OCI-LY7 (cell line): ENCODE data around the gene MSH3.

Experiments used
- EZH2phosphoT487 ChIP-seq: fragments of 200-600 bp; sonication (generic); IDR thresholded peaks from 2 replicates; pipeline ENCODE4 v1.6.1; 2018; ENCODE audit warnings: low read depth, borderline replicate concordance, mild to moderate bottlenecking, mixed run types, antibody characterized with exemption, low read length, moderate library complexity, mixed read lengths
- TF ChIP-seq, protein P1 (sequence below): fragments of 200-600 bp; sonication (generic); conservative IDR thresholded peaks from 2 replicates; pipeline ENCODE4 v1.5.1; 2014; ENCODE audit warnings: mild to moderate bottlenecking, antibody characterized with exemption, low read length, moderate library complexity, mixed read lengths

DNA sequence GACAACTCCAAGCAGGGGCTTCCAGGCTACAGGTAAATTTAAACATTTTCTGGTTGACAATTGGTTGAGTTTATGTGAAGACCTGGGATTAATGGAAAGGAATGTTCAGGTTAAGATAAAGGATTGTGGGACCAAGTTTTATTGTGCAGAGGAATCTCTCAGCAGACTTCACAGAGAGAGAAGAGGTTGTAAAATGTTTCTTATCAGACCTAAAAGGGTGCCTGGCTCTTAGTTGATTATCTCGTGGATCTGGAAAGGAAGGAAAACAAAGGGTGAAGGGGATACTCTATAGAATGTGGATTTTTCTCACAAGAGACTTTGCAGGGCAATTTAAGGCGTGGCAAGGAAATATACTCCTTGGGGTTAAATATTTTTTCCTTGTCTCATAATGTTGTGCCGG is 209.3 kb downstream of the MSH3 start:
- TF ChIP-seq, protein P1, sequence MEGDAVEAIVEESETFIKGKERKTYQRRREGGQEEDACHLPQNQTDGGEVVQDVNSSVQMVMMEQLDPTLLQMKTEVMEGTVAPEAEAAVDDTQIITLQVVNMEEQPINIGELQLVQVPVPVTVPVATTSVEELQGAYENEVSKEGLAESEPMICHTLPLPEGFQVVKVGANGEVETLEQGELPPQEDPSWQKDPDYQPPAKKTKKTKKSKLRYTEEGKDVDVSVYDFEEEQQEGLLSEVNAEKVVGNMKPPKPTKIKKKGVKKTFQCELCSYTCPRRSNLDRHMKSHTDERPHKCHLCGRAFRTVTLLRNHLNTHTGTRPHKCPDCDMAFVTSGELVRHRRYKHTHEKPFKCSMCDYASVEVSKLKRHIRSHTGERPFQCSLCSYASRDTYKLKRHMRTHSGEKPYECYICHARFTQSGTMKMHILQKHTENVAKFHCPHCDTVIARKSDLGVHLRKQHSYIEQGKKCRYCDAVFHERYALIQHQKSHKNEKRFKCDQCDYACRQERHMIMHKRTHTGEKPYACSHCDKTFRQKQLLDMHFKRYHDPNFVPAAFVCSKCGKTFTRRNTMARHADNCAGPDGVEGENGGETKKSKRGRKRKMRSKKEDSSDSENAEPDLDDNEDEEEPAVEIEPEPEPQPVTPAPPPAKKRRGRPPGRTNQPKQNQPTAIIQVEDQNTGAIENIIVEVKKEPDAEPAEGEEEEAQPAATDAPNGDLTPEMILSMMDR = no peak
- TF ChIP-seq EZH2phosphoT487 = no peak
